Mesendoderm (in vitro differentiated cells): ENCODE results near the gene SLC16A4.
A peak's percentile ranks its signal among the peaks of the same experiment; 100 is the strongest.
"Not testable (repeated sequence)": the region's sequence is repeated elsewhere in the genome, so short reads cannot be mapped to it uniquely, and the experiment has no call there.

Experiments used
- DNase-seq: peaks from one replicate; pipeline ENCODE4 v3.0.0; 2013
- H2AK5ac ChIP-seq: 2 replicates; pipeline ENCODE4 v1.6.1; 2013; ENCODE audit warnings: low read length, inconsistent platforms
- H2BK120ac ChIP-seq: 2 replicates; pipeline ENCODE4 v1.6.1; 2013; ENCODE audit warnings: low read depth, mild to moderate bottlenecking, low read length, moderate library complexity, mixed read lengths
- H2BK15ac ChIP-seq: replicated peaks from 2 replicates; pipeline ENCODE4 v1.6.1; 2013; ENCODE audit warnings: low read depth, mild to moderate bottlenecking, moderate library complexity
- H2BK5ac ChIP-seq: 2 replicates; pipeline ENCODE4 v1.6.1; 2013; ENCODE audit warnings: low read length, inconsistent platforms
- H3K18ac ChIP-seq: 2 replicates; pipeline ENCODE4 v1.6.1; 2013; ENCODE audit warnings: mild to moderate bottlenecking, low read length, mixed read lengths
- H3K23ac ChIP-seq: one replicate; pipeline ENCODE4 v1.6.1; 2013; ENCODE audit warnings: low read length
- H3K27ac ChIP-seq: 2 replicates; pipeline ENCODE4 v1.5.1; 2013; ENCODE audit warnings: low read depth, mild to moderate bottlenecking, inconsistent platforms, low read length, moderate library complexity
- H3K27me3 ChIP-seq: 2 replicates; pipeline ENCODE4 v1.6.1; 2013; ENCODE audit warnings: low read length, control low read depth, mild to moderate bottlenecking, inconsistent platforms; ENCODE audit not compliant: insufficient read depth, poor library complexity
- H3K36me3 ChIP-seq: 2 replicates; pipeline ENCODE4 v1.6.1; 2013; ENCODE audit warnings: low read length, inconsistent platforms; ENCODE audit not compliant: control insufficient read depth, insufficient read depth
- H3K4ac ChIP-seq: one replicate; pipeline ENCODE4 v1.6.1; 2013; ENCODE audit warnings: low read depth, mild to moderate bottlenecking, low read length, moderate library complexity
- H3K4me1 ChIP-seq: 2 replicates; pipeline ENCODE4 v1.6.1; 2013; ENCODE audit warnings: low read depth, low read length, inconsistent platforms; ENCODE audit not compliant: control insufficient read depth
- H3K4me2 ChIP-seq: 2 replicates; pipeline ENCODE4 v1.6.1; 2013; ENCODE audit warnings: low read length
- H3K4me3 ChIP-seq: 2 replicates; pipeline ENCODE4 v1.5.1; 2013; ENCODE audit warnings: mild to moderate bottlenecking, low read length
- H3K56ac ChIP-seq: one replicate; pipeline ENCODE4 v1.6.1; 2013; ENCODE audit warnings: low read length
- H3K79me1 ChIP-seq: 2 replicates; pipeline ENCODE4 v1.6.1; 2013; ENCODE audit warnings: low read length, inconsistent platforms
- H3K79me2 ChIP-seq: 2 replicates; pipeline ENCODE4 v1.6.1; 2013; ENCODE audit warnings: mild to moderate bottlenecking, low read length; ENCODE audit not compliant: control insufficient read depth, insufficient read depth
- H3K9ac ChIP-seq: 2 replicates; pipeline ENCODE4 v1.6.1; 2013; ENCODE audit warnings: low read length, inconsistent platforms
- H4K5ac ChIP-seq: one replicate; pipeline ENCODE4 v1.6.1; 2013; ENCODE audit warnings: low read length
- H4K8ac ChIP-seq: one replicate; pipeline ENCODE4 v1.6.1; 2013; ENCODE audit warnings: low read depth, mild to moderate bottlenecking, control low read depth, low read length, moderate library complexity
- WGBS: extraction: QIAGEN DNeasy Blood & Tissue Kit; methylation state at CpG from one replicate; pipeline ENCODE4 v1.1.7; 2013; ENCODE audit warnings: low lambda C conversion rate, missing lambda C conversion rate; ENCODE audit not compliant: insufficient coverage; ENCODE audit errors: extremely low coverage; 5-methylcytosine and 5-hydroxymethylcytosine counted together

The SLC16A4 gene

GRCh38 chr1:110418729-110419128 is 27.9 kb upstream of the SLC16A4 start:
- Histone ChIP-seq H3K27me3 (no peaks in the 10 kb centered on the region), H3K4me1 (no peaks in the 10 kb centered on the region), H2BK15ac (no peak overlapping the region), H3K4me2 (no peak overlapping the region), H3K9ac (no peak overlapping the region), H3K4ac (no peak overlapping the region), H3K18ac (no peak overlapping the region), H3K36me3 (no peaks in the 10 kb centered on the region), H3K23ac (no peak overlapping the region), H4K5ac (no peak overlapping the region), H2BK120ac (no peak overlapping the region), H4K8ac (no peak overlapping the region), H3K27ac (no peak overlapping the region), H3K4me3 (no peak overlapping the region), H2AK5ac (no peak overlapping the region), H3K79me1 (no peaks in the 10 kb centered on the region), H3K56ac (no peak overlapping the region), H2BK5ac (no peak overlapping the region), H3K79me2 (no peaks in the 10 kb centered on the region)
- no CpG with 5 or more reads among the region's 1 CpG for WGBS
- no peak for DNase-seq

- not testable (repeated sequence) for H3K27ac ChIP-seq, H3K4me2 ChIP-seq, H3K23ac ChIP-seq, H2AK5ac ChIP-seq, H3K4me3 ChIP-seq, H3K56ac ChIP-seq, DNase-seq, H2BK15ac ChIP-seq, H3K18ac ChIP-seq, H3K36me3 ChIP-seq, H3K9ac ChIP-seq, H3K27me3 ChIP-seq, H4K5ac ChIP-seq, H3K4ac ChIP-seq, H3K79me1 ChIP-seq, H3K4me1 ChIP-seq, H4K8ac ChIP-seq, H3K79me2 ChIP-seq, H2BK5ac ChIP-seq, H2BK120ac ChIP-seq
- no CpG with 5 or more reads among the region's 1 CpG for WGBS
These were observed 22.2 kb upstream of the SLC16A4 start for GRCh38 chr1:110413045-110413444.

GRCh38 chr1:110412576-110412975 is 21.8 kb upstream of the SLC16A4 start:
- no peak overlapping the region for H4K8ac ChIP-seq
- peak; percentile 91 for DNase-seq
- H3K36me3 ChIP-seq = no peaks in the 10 kb centered on the region
- WGBS = no CpG with 5 or more reads among the region's 4 CpGs
- H3K9ac ChIP-seq = no peak overlapping the region
- no peaks in the 10 kb centered on the region for H3K27me3 ChIP-seq
- peaks cover 1% of the 10 kb centered on the region for H3K4me1 ChIP-seq
- no peak overlapping the region for H4K5ac ChIP-seq
- H3K4ac ChIP-seq = no peak overlapping the region
- no peaks in the 10 kb centered on the region for H3K79me1 ChIP-seq
- H2BK120ac ChIP-seq = no peak overlapping the region
- H3K4me2 ChIP-seq = no peak overlapping the region
- no peak overlapping the region for H2AK5ac ChIP-seq
- H3K4me3 ChIP-seq = no peak overlapping the region
- no peak overlapping the region for H3K27ac ChIP-seq
- no peak overlapping the region for H3K23ac ChIP-seq
- H3K79me2 ChIP-seq = no peaks in the 10 kb centered on the region
- H3K18ac ChIP-seq = no peak overlapping the region
- H2BK15ac ChIP-seq = no peak overlapping the region
- no peak overlapping the region for H3K56ac ChIP-seq
- no peak overlapping the region for H2BK5ac ChIP-seq

- Histone ChIP-seq H3K4ac (no peak overlapping the region), H3K79me2 (peaks cover 6% of the 10 kb centered on the region), H2BK15ac (no peak overlapping the region), H3K27me3 (no peaks in the 10 kb centered on the region), H3K36me3 (no peaks in the 10 kb centered on the region), H3K4me2 (no peak overlapping the region), H2AK5ac (no peak overlapping the region), H3K79me1 (no peaks in the 10 kb centered on the region), H3K4me3 (no peak overlapping the region), H2BK120ac (no peak overlapping the region), H3K23ac (no peak overlapping the region), H2BK5ac (no peak overlapping the region), H3K18ac (no peak overlapping the region), H4K8ac (no peak overlapping the region), H3K4me1 (peaks cover 1% of the 10 kb centered on the region), H3K27ac (peak overlapping the region; percentile 21), H3K9ac (no peak overlapping the region), H4K5ac (no peak overlapping the region), H3K56ac (no peak overlapping the region)
- WGBS = no CpG with 5 or more reads among the region's 7 CpGs
- no peak for DNase-seq
These were observed 20.4 kb upstream of the SLC16A4 start for GRCh38 chr1:110411173-110411735.

GRCh38 chr1:110409316-110409715 is 18.5 kb upstream of the SLC16A4 start:
- H3K9ac ChIP-seq = no peak overlapping the region
- peaks cover 1% of the 10 kb centered on the region for H3K4me1 ChIP-seq
- H2BK120ac ChIP-seq = no peak overlapping the region
- no peak overlapping the region for H3K4ac ChIP-seq
- no peak overlapping the region for H2AK5ac ChIP-seq
- no peak overlapping the region for H3K18ac ChIP-seq
- H3K4me2 ChIP-seq = no peak overlapping the region
- H3K27ac ChIP-seq = no peak overlapping the region
- no peak overlapping the region for H3K4me3 ChIP-seq
- H3K79me2 ChIP-seq = peaks cover 7% of the 10 kb centered on the region
- no peak for DNase-seq
- WGBS = no CpG with 5 or more reads among the region's 6 CpGs
- H2BK5ac ChIP-seq = no peak overlapping the region
- no peaks in the 10 kb centered on the region for H3K27me3 ChIP-seq
- no peaks in the 10 kb centered on the region for H3K36me3 ChIP-seq
- no peak overlapping the region for H3K56ac ChIP-seq
- H3K79me1 ChIP-seq = no peaks in the 10 kb centered on the region
- no peak overlapping the region for H4K8ac ChIP-seq
- no peak overlapping the region for H3K23ac ChIP-seq
- no peak overlapping the region for H2BK15ac ChIP-seq
- H4K5ac ChIP-seq = no peak overlapping the region

- WGBS = no CpG with 5 or more reads among the region's 8 CpGs
- no peaks in the 10 kb centered on the region for H3K36me3 ChIP-seq
- no peak overlapping the region for H2BK15ac ChIP-seq
- no peak overlapping the region for H4K8ac ChIP-seq
- H3K4ac ChIP-seq = no peak overlapping the region
- no peak overlapping the region for H2AK5ac ChIP-seq
- no peak overlapping the region for H3K4me2 ChIP-seq
- H2BK120ac ChIP-seq = no peak overlapping the region
- no peak overlapping the region for H3K27ac ChIP-seq
- H3K4me1 ChIP-seq = peaks cover 1% of the 10 kb centered on the region
- H4K5ac ChIP-seq = peak overlapping the region; percentile 86
- H3K79me2 ChIP-seq = peaks cover 7% of the 10 kb centered on the region
- H2BK5ac ChIP-seq = no peak overlapping the region
- H3K18ac ChIP-seq = no peak overlapping the region
- no peak overlapping the region for H3K56ac ChIP-seq
- H3K27me3 ChIP-seq = no peaks in the 10 kb centered on the region
- H3K23ac ChIP-seq = no peak overlapping the region
- no peaks in the 10 kb centered on the region for H3K79me1 ChIP-seq
- no peak for DNase-seq
- no peak overlapping the region for H3K4me3 ChIP-seq
- no peak overlapping the region for H3K9ac ChIP-seq
These were observed 17.7 kb upstream of the SLC16A4 start for GRCh38 chr1:110408488-110408887.
